Astrocyte of the cerebellum (primary cell): ENCODE data around the gene NRL.

Experiments
- DNase-seq: peaks from one replicate; pipeline ENCODE4 v3.0.0-alpha.2; 2011; ENCODE audit warnings: low read depth
- H3K4me3 ChIP-seq: 2 replicates; pipeline ENCODE4 v1.5.1; 2011; ENCODE audit warnings: mild to moderate bottlenecking, low read depth, low read length, moderate library complexity
- CTCF ChIP-seq: IDR thresholded peaks from 2 replicates; pipeline ENCODE4 v1.5.1; 2012; ENCODE audit warnings: low read length, low read depth, moderate library complexity, mild to moderate bottlenecking; ENCODE audit errors: missing control alignments
- in situ Hi-C: cut with HindIII; loops from 2 replicates; pipeline ENCODE4 v1.10.0; 2017; ENCODE audit warnings: low sequenced_read_pairs

Gene NRL

DNA sequence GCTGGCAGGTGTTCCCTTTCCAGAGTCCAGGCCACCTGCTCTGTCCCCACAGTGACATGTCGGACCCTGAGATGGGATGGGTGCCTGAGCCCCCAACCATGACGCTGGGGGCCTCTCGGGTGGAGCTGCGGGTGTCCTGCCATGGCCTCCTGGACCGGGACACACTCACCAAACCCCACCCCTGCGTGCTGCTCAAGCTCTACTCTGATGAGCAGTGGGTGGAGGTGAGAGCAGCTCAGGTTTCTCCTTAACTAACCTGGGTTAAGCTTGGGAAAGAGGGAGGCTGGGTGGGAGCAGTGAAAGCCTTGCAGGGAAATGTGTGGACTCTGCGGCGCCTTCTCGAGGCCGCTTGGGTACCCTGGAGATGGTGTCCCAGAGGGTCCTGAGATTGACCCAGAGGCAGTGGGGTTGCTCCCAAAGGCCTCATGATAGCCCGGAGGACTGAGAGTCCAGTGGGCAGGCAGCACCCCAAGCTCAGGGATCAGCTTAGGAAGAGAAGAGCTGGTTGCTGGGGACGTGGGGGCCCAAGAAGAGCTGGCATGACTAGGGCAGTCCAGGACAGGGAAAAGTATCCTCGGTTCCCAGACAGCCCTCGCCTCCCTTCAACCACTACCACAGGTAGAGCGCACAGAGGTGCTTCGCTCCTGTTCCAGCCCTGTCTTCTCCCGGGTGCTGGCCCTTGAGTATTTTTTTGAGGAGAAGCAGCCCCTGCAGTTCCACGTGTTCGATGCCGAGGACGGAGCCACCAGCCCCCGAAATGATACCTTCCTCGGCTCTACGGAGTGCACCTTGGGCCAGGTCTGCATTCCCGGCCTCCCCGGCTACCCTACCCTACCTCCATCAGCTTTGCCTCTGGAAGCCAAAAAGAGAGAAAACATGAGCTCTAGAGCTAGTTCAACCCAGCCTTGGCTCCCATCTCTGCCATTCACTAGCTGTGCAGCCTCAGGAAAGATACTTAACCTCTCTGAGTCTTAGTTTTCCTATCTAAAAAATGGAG lies 41.6 kb downstream of the NRL start:
- in situ Hi-C loops, result no loop called here

GRCh38 chr14:24072436-24072835 lies 42.3 kb downstream of the NRL start:
- no peak for DNase-seq
- H3K4me3 ChIP-seq, result no peak overlapping the region
- TF ChIP-seq CTCF, result no peak
- in situ Hi-C loops, result no loop called here

More for the DNA sequence above, 41.6 kb downstream of the NRL start:
- DNase-seq, result no peak
- H3K4me3 ChIP-seq, result no peak overlapping the region
- no peak for TF ChIP-seq CTCF

DNA sequence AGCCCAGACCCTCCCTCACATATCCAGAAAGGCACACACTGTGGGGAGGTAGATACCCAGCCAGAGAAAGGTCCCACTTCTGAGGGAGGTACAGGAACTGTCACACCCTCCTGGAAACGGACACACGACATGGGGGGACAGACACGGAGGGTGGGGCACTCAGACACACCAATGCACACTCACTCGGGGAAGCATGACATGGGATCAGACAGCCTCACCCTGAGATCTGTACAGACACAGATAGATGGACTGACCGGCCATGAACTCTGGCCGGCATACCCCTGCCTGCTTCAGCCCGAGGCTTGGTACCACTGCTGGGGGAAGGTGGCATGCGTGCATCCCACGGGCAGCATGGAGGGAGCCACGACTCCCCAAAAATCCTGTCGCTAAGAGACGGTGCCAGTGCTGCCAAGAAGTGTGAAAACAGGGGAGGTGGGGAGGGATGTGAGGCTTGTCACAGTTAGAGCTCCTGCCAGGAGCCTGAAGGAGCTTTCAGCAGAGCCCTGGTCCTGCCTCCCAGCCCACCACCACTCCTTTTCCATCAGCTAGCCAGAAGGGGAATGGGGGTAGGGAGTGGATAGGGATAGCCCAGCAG lies 42.8 kb downstream of the NRL start:
- DNase-seq, result no peak
- H3K4me3 ChIP-seq, result no peak overlapping the region
- in situ Hi-C loops, result no loop called here
- TF ChIP-seq CTCF, result no peak

- no peak within 1 kb of the TSS for H3K4me3 ChIP-seq
- DNase-seq, result no peak
- TF ChIP-seq CTCF, result no peak
- in situ Hi-C loops, result no loop called here
Measured at GRCh38 chr14:24071144-24071697, 43.5 kb downstream of the NRL start, which contains the start of gene CPNE6. Gene CPNE6 (plus strand): TSS chr14:24071562. CDS start chr14:24072937, 1,375 bp downstream.

GRCh38 chr14:24070285-24071143 lies 44.2 kb downstream of the NRL start:
- no peak for TF ChIP-seq CTCF
- in situ Hi-C loops, result no loop called here
- DNase-seq, result no peak
- no peak overlapping the region for H3K4me3 ChIP-seq

DNA sequence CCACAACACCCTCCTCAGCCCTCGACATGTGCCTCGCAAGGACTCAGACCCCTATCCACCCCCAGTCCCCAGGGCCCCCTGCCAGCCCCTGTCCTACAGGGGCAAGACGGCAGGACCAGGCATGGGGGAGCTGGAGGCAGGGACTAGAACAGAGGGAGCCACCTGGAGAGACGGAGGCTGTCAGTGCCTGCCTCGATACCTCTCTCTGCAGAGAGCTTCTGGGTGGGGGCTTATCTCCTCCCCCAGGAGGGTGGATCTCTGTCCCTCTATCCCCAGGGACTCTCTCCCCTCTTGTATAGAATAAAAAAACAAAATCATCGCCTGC lies 45.4 kb downstream of the NRL start:
- in situ Hi-C loops, result no loop called here
- no peak for TF ChIP-seq CTCF
- H3K4me3 ChIP-seq, result no peak overlapping the region
- DNase-seq, result no peak
